NCI-H1048 (cell line): ENCODE results near the gene B4GALNT1.
"Not testable (repeated sequence)": the region's sequence is repeated elsewhere in the genome, so short reads cannot be mapped to it uniquely, and the experiment has no call there.

Source experiments
- DNase-seq: peaks from one replicate; lab custom pipeline; 2025; lab: John Stamatoyannopoulos, UW

The B4GALNT1 gene

DNA sequence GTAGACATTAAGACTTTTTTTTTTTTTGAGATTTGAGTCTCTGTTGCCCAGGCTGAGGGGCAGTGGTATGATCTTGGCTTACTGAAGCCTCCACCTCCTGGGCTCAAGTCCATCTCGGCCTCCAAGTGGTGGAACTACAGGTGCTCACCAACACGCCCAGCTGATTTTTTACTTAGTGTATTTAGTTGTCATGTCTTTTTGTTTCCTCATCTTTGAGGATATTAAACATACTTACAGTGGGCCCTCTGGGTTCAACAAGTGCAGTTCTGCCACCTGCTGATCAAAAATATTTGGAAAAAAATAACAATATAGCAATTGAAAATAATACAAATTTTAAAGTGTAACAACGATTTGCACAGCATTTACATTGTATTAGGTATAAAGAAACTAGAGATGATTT is 4.4 kb upstream of the B4GALNT1 start:
- DNase-seq = no peak

DNA sequence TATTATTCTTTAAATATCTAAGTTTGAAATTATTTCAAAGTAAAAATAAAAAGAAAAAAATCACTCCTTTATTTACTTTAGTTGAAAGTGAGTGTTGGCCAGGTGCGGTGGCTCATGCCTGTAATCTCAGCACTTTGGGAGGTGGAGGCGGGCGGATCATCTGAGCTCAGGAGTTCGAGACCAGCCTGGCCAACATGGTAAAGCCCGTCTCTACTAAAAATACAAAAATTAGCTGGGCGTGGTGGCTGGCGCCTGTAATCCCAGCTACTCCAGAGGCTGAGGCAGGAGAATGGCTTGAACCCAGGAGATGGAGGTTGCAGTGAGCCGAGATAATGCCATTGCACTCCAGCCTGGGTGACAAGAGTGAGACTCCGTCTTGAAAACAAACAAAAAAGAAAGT is 3.7 kb upstream of the B4GALNT1 start:
- DNase-seq = not testable (repeated sequence)

DNA sequence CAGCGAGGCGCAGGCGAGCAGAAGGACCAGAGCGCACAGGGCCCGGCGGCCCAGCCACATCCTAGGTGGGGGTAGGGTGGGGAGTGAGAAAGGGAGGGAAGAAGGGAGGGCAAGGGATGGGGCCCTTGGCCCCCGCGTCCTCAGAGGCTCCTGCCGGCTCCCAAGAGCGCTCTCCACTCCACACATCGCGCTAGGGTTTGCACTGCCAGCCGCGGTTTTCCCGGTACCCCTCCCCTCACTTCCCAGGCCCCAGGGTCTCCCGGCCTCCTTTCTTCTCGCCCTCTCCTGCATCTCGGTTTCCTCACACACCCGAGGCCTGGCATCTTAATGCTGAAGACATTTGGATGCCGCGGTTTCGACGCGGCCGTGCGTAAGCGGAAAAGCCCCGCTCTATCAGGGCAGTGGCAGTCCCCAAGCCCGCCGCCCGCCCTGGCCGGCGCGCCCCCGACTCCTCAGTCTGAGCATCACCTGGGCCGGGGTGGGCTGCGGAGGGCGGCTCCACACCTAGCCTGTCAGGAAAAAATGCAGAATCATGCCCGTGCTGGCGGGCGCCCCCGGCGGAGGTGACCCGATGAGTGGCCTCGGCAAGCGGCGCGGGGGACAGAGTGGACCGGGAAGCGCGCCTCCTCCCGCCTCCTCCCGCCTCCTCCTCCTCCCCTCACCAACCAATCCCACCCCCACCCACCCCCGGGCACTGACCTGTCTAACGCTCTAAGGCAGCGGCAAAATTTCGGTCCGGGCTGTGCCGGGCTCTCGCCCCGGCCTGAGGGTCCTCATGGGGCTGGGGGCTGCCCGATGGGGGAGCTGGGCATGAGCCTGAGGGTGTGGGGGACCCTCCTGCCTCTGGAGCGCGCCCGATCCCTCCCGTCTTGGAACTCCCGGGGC is 686 bp downstream of the B4GALNT1 start:
- no peak for DNase-seq

DNA sequence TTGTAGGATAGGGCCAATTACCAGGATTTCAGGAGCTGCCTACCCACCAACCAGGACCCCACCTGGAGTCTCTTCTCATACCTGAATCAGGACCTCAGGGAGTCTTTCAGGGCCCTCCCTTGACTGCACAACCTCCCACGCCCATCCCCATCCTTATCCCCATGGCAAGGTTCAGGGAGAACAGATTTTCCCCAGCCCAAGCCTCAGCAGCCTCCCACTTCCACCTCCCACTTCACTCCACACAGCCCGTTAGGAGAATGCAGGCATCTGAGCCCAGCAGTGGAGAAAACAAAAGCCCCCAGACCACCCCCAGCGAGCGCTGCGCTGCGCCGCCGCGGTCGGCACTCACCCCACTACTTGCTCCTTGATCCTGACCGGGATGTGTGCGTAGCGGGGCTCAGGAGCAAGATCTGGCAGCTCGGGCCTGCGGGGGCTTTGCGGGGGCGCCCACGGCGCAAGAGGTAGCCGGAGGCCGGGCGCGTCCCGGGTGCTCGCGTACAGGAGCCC is 1.4 kb downstream of the B4GALNT1 start:
- DNase-seq = no peak

DNA sequence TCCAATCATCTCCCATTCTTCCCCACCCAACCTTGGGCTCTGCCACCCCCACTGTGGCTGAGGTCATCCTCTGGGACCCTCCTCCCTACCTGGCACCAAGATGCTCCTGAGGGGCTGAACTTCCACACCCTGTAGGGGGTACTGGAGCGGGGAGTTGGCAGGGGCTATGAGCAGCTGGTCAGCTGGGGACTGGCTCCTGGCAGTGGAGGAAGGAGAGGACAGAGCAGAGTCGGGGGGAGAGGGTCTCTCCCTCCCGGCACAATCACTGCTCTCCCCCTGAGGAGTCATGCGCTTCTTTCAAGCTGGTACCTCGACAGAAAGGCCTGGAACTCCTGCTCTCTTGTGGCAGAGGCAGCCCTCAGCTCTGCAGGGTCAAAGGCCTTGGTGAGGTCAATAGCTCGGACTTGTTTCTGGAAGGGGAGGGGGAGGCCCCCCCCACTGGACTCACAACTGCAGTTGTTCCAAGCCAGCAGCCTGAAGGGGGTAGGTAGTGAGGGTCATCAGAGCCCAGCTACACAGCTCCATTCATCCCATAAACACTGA is 2.0 kb downstream of the B4GALNT1 start:
- no peak for DNase-seq

DNA sequence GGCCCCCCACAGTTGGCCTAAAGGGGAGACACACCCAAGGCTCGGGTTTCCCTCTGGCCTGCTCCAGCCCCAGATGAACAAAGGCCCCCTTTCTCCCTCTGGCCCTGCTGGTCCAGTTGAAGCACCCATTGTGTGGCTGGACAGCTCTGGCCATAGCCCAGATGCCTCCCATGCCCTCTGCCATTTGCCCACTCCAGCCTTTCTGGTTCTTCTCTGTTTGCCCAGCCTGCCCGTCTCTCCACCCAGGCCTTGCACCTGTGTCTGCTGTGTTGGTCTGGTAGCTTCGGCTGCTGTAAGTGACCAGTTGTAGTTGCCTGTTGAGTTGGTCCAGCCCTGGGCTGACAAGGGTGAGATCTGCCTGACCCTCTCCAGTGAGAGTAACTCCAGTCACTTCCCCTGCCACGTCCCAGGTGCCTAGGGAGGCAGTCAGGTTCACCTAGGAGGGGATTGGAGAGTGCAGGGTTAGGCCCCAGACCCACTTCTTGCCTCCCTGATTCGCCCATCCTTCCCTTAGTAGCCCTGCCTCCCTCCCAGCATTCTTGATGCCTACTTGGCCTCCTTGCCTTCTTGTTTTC is 3.0 kb downstream of the B4GALNT1 start:
- no peak for DNase-seq

DNA sequence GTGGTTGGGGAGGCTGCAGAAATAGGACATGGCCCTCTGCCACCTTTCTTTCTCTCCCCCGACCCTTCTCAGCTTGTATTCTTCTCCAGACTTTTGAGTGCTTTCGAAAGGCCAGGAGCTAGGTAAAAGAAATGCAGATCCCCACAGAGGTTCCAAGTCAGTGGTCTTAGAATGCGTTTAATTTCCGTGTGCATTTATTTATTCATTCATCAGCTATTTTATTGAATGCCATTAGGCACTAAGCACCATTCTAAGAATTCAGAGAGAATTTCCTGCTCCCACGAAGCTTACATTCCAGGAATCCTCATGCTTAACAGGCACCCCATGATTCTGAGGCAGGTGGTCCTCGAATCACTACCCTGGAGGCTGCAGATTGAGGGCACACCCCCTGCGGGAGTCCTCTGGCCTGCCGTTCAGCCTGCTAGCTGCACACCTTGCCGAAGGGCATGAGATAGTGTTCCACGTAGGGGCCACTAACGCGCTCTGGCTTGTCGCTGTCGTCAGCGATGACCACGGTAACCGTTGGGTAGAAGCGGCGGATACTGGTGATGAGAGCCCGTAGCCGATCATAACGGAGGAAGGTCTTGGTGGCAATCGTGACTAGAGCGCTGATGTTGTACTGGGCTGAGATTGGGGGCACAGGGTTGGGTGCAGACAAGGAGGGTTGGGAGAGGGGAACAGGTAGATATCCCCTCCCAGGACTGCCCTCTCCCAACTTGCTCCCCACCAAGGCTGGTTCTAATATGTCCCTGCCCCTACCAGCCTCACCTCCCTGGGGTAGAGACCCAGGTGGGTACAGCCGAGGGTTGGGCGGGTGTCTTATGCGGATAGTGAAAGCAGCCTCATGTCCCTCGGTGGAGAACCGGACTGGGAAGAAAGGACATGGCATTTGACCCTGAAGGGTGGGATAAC is 4.5 kb downstream of the B4GALNT1 start:
- DNase-seq = no peak

DNA sequence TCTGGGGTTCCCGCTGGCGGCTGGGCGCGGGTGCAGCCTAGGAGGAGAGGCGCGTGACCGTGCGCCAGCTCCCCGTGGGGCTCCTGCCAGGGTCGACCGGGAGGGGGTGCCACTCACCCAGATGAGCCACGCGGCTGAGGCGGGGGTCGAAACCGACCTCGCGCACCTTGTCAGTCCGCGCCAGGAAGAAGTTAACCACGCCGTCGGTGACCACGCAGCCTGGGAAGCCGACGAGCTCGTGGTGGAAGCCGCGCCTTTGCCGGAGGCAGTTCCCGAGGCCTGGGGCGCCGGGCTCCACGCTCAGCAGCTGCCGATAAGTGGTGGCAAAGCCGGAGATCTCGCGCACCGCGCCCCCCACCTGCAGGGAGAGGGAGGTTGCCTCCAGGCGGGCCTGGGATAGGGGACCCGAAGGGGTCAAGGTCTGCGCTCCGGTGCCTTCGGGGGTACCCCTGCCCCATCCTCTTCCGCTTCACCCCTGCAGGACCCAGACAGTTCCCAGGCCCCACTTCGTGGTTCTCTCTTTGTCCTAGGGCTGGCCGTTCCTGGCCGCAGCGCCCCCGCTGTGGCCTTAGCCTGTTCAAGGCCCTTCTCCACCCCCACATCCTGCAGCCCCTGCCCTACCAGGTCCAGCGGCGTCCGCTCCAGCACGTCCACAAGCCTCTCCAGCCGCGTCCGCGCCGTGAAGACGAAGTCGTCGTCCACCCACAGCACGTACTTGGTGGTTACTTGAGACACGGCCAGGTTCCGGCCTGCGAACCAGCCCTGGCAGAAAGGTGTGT is 5.3 kb downstream of the B4GALNT1 start:
- DNase-seq = no peak

DNA sequence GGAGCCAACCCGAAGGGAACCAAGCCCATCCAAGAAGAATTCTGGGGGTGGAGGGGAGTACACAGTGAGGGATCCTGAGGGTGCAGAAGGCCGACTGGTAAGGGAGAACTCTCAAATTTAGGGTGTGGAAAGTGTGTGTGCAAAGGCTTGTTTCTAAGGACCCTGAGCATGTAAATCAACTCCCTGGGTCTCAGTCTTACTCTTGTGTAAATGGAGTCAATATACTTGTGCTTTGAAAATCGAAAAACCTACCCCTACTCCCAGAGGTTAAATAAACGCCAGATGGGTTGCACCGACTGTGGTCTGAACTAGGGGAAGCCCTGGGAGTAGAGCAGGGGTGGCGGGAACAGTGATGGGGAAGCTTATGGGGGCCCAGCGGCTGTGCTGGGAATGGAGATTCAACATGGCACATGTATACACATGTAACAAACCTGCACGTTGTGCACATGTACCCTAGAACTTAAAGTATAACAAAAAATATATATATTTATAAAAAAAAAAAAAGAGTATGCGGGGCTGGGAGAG is 6.0 kb downstream of the B4GALNT1 start:
- DNase-seq = no peak

DNA sequence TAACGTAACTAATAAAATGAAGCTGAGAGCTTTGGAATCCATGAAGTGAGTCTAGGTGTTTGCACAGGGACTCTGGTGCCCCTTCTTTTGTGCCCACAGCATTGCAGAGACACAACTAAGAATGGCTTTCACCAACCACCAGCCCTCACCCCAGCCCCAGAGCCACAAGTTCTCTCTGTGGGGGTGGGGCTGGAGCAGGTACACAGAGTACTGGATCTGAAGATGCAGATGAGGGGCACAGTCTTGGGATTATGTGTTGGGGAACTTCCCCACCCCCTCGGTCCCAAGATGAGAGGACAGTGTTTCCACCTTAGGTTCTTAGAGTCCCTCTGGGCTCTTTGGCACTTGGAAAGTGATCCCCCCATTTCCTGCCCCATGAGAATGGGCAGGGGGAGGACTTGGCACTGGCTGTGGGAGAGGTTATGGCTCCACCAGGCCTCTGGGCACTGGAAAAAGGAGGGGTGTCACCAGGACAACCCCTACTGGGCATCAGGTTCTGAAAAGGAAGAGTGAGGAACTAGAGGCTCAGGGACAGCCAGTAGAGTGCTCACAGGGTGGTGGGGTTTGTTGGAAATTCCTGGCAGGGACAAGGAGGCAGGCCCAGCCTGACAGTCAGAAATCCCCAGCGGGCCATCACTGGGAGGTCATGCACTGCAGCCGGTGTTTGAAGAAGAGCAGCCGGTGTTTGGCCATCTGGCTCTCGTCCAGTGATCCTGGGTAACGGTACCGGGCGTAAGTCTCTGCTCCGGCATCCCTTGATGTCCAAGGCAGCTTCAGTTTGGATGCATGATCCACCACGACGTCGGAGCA is 6.7 kb downstream of the B4GALNT1 start:
- no peak for DNase-seq

DNA sequence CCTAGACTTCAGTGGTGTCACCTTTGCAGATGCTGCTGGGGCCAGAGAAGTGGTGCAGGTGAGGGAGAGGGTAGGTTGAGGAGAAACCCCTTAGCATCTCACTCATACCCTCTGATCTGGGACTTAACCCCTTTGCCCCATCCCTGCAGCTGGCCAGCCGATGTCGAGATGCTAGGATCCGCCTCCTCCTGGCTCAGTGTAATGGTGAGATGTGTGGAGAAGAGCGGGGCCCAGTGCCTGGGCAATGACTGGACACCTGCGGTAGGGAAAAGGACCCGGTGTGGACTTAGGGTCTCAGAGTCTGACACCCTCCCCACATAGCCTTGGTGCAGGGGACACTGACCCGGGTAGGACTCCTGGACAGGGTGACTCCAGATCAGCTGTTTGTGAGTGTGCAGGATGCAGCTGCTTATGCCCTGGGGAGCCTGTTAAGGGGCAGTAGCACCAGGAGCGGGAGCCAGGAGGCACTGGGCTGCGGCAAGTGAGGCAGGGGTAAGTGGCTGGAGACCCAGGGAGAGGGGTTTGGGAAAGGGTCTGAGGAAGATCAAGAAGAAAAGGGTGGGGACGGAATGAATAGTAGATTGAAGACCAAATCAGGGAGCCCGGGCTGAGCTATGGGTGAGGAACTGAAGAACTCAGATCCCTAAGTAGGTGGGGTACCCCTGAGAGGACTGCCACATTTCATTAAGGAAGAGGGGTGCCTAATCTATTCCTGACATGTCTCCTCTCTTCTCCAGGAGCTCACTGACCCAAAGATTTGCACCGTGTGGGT is 7.6 kb downstream of the B4GALNT1 start:
- no peak for DNase-seq

DNA sequence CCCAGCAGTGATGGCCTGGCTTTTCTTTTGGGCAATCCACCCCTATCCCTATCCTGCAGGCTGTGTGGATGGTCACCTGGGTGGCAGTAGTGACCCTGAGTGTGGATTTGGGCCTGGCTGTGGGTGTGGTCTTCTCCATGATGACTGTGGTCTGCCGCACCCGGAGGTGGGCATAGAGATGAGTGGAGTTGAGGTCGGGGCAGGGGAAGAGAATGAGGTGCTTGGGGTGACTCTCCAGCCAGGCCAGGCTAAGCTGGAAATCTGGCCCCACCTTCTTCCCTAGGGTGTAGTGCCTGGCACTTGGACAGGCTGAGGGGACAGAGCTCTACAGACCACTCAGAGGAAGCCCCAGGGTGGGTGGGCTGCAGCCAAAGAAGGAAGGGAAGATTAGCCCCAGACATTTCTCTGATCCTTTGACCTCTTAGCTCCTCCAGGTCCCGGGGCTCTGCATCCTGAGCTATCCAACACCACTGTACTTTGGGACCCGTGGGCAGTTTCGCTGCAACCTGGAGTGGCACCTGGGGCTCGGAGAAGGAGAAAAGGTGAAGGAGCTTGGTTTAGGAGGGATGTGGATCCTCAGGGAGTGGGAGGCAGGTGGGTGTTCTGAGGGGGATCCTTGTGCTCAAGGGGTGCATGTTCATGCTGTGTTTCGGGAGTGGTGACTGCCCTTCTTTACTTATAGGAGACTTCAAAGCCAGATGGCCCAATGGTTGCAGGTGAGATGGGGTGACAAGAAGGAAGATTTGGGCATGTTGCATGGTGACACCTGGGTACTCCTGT is 8.4 kb downstream of the B4GALNT1 start:
- no peak for DNase-seq

DNA sequence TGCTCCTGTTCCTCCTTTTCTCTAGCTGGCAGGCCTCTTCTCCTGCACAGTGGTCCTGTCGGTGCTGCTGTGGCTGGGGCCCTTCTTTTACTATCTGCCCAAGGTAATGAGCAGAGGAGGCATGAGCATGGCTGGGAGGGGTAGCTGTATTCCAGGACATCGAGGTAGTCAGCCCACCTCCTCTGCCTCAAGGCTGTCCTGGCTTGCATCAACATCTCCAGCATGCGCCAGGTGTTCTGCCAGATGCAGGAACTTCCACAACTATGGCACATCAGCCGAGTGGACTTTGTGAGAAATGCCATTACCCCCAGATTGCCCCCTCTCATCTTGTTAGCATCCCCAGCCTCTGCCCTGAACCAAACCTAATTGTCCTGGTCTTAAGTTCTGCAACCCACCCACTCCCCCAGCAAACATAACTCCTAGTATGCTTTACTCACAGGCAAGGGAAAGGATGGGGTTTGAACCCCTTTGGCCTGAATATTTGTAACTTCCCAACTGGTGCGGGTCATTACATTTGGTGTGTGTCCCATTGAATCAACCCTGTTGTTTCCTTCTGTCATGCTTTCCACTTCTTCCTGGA is 9.1 kb downstream of the B4GALNT1 start:
- DNase-seq = no peak

DNA sequence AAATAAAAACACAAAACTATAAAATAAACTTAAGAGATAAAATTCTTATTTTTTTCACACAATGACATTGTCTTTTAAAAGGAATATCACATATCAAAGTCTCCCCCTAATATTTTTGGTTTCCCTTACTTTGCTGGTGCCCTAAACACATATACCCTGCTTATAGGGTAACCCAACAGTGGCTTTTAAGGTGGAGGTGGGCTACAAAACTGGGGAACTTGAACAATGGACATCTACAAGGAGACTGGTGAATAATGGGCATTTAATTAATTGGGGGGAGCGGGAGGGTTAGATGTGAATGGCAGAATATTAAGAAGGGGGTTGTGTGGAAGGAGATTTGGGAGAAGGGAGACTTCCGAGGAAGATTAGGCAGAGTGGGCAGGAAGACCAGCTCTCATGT is 9.6 kb downstream of the B4GALNT1 start:
- no peak for DNase-seq

DNA sequence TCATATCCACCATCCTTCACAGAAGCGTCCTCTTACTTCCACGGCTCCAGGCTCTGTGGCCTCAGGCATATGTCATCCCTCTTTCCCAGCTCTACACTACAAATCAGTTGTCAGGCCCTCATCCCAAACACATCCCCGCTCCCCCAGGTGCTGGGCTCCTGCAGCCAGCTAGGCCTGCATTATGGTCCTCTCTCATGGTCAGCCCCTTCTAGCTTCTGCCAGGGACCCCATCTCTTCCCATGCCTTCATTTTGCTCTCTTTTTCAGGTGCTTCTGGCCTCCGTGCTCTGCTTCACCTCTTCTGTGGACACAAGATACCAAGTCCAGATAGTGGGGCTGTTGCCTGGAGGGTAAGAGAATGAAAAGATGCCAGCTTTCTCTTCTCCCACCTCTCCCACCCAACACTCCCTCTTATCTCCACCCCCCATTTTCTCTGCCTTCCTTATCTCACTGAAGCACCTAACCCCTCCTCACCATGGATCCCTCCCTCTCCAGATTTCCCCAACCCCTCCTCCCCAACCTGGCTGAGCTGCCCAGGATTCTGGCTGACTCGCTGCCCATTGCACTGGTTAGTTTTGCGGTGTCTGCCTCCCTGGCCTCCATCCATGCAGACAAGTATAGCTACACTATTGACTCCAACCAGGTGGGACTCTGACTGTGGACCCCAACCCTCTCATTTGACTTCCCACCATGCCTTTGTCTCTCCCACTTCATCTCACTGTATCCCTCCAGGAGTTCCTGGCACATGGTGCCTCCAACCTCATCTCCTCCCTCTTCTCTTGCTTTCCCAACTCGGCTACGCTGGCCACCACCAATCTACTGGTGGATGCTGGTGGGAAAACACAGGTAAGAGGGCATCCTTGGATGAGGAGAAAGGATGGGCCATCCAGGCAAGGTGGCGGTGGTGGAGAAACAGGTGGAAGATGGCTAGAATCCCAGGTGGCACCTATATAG is 10.4 kb downstream of the B4GALNT1 start:
- no peak for DNase-seq

DNA sequence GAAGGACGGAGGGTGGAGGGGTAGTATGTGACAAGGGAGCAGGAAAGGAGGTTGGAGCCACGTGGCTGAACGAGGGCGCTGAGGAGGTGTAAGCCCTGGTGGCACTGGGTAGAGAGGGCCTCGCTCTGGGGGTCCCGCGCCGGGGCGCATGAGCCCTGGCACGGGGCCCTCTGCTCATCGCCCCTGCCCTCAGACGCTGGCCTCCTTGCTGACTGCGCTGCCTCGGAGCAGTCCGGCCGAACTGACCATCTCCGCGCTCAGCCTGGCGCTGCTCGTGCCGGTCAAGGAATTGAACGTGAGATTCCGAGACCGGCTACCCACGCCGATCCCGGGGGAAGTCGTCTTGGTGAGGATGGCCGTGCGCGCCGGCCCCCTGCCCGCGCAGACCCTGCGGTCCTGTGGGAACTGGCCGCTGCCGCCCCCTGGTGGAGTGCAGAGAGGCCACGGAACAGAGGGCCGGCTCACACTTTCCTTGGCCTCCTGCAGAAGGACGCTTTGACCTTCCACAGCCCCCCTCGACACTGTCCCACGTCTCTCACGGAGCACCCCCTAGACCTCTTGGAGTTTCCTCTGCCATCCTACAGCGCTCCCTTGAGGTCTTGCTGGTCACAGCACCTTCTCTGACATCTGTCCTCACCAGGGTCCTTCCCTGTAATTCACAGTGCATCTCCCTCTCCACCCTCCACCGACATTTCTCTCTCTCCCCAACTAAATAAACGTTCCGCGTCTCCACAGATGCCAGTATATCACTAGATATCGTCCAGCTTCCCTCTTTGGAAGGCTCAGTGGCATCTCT is 11.3 kb downstream of the B4GALNT1 start:
- DNase-seq = no peak
